Liver (tissue), 9 donors: Measurements from ENCODE around the gene IL36A. TPM values are rescaled to one million over a fixed set of nuclear protein-coding genes. Genes with fewer than 3 reads are reported as not detected.

Source experiments
- DNase-seq: peaks from one replicate; pipeline ENCODE4 v3.0.0-alpha.2; 2017; ENCODE audit warnings: low spot score
- H3K27ac ChIP-seq, 2 donors: one replicate each; pipeline ENCODE4 v1.7.0; 2013; ENCODE audit warnings: inconsistent platforms in 2 of 2, low read length in 2 of 2, control low read depth in 1 of 2, low read depth in 1 of 2, mild to moderate bottlenecking in 1 of 2
- H3K27me3 ChIP-seq, 4 donors: one replicate each; pipeline versions ENCODE4 v1.6.1 to v1.7.0; 2013; ENCODE audit warnings: low read length in 3 of 4, inconsistent platforms in 1 of 4, mild to moderate bottlenecking in 1 of 4, moderate library complexity in 1 of 4; ENCODE audit not compliant: control insufficient read depth in 4 of 4, insufficient read depth in 4 of 4
- H3K36me3 ChIP-seq, 4 donors: one replicate each; pipeline versions ENCODE4 v1.6.1 to v1.7.0; 2013; ENCODE audit warnings: low read length in 3 of 4, mild to moderate bottlenecking in 3 of 4, low read depth in 1 of 4, moderate library complexity in 1 of 4; ENCODE audit not compliant: control insufficient read depth in 4 of 4, insufficient read depth in 3 of 4
- H3K4me1 ChIP-seq, 4 donors: one replicate each; pipeline versions ENCODE4 v1.6.1 to v1.7.0; 2013; ENCODE audit warnings: low read length in 3 of 4, mild to moderate bottlenecking in 3 of 4, moderate library complexity in 1 of 4; ENCODE audit not compliant: control insufficient read depth in 4 of 4, insufficient read depth in 4 of 4
- H3K4me3 ChIP-seq, 3 donors: one replicate each; pipeline versions ENCODE4 v1.6.1 to v1.7.0; 2013; ENCODE audit warnings: low read length in 3 of 3, control low read depth in 1 of 3, low read depth in 1 of 3, mild to moderate bottlenecking in 1 of 3
- H3K9ac ChIP-seq, 2 donors: one replicate each; pipeline ENCODE4 v1.7.0; 2013; ENCODE audit warnings: low read length in 2 of 2, mild to moderate bottlenecking in 2 of 2, moderate library complexity in 2 of 2, control low read depth in 1 of 2, low read depth in 1 of 2
- H3K9me3 ChIP-seq, 4 donors: one replicate each; pipeline versions ENCODE4 v1.6.1 to v1.7.0; 2013; ENCODE audit warnings: low read length in 3 of 4; ENCODE audit not compliant: control insufficient read depth in 4 of 4
- ATF3 ChIP-seq: IDR thresholded peaks from 2 replicates; pipeline ENCODE4 v1.6.1; 2016; ENCODE audit warnings: antibody characterized with exemption
- FOXA1 ChIP-seq: IDR thresholded peaks from 2 replicates; pipeline ENCODE4 v1.6.1; 2016; ENCODE audit warnings: antibody characterized with exemption
- FOXA2 ChIP-seq: IDR thresholded peaks from 2 replicates; pipeline ENCODE4 v1.6.1; 2016; ENCODE audit warnings: antibody characterized with exemption
- GABPA ChIP-seq, 2 donors: IDR thresholded peaks in 1 of 2; conservative IDR thresholded peaks in 1 of 2; 2 replicates each; pipeline ENCODE4 v1.6.1; 2016; ENCODE audit warnings: antibody characterized with exemption in 2 of 2, mild to moderate bottlenecking in 1 of 2, moderate library complexity in 1 of 2
- HNF4A ChIP-seq, 2 donors: conservative IDR thresholded peaks; 2 replicates each; pipeline ENCODE4 v1.6.1; 2016; ENCODE audit warnings: antibody characterized with exemption in 2 of 2, mild to moderate bottlenecking in 2 of 2
- HNF4G ChIP-seq: IDR thresholded peaks from 2 replicates; pipeline ENCODE4 v1.6.1; 2016; ENCODE audit warnings: antibody characterized with exemption
- NR2F2 ChIP-seq: IDR thresholded peaks from 2 replicates; pipeline ENCODE4 v1.6.1; 2016; ENCODE audit warnings: antibody characterized with exemption
- RAD21 ChIP-seq, 2 donors: IDR thresholded peaks; 2 replicates each; pipeline ENCODE4 v1.6.1; 2016; ENCODE audit warnings: antibody characterized with exemption in 2 of 2, mild to moderate bottlenecking in 2 of 2
- RXRA ChIP-seq, 2 donors: IDR thresholded peaks; 2 replicates each; pipeline ENCODE4 v1.6.1; 2017 to 2018; ENCODE audit warnings: antibody characterized with exemption in 2 of 2, mild to moderate bottlenecking in 1 of 2
- YY1 ChIP-seq: IDR thresholded peaks from 2 replicates; pipeline ENCODE4 v1.6.1; 2016; ENCODE audit warnings: antibody characterized with exemption, mild to moderate bottlenecking
- WGBS: extraction: QIAGEN DNeasy Blood & Tissue Kit; methylation state at CpG from one replicate; pipeline ENCODE4 v1.1.7; 2013; 5-methylcytosine and 5-hydroxymethylcytosine counted together
- polyA plus RNA-seq, 2 donors: library from polyadenylated mRNA; stranded (reverse) in 1 of 2; unstranded in 1 of 2; fragments of 200-250 nt in 1 of 2; fragments of >200 nt in 1 of 2; fragmentation: Nextera tagmentation in 1 of 2; extraction: Ambion mirVana in 1 of 2; gene quantifications; one replicate each; pipeline versions ENCODE4 v1.2.1 to v1.2.3, GENCODE V29; 2013 to 2015
- total RNA-seq, 2 donors: library from RNA; depleted of rRNA; stranded (reverse); fragments of >200 nt; gene quantifications; one replicate each; pipeline ENCODE4 v1.2.3, GENCODE V29; 2014
- TF ChIP-seq, protein P1 (sequence below): IDR thresholded peaks from 2 replicates; pipeline ENCODE4 v1.6.1; 2016; ENCODE audit warnings: antibody characterized with exemption, mild to moderate bottlenecking
- TF ChIP-seq, protein P2 (sequence below): fragments of 150-350 bp; IDR thresholded peaks from 2 replicates; pipeline ENCODE4 v1.5.1; 2017; ENCODE audit warnings: improper control_type of control experiment, low read depth, low read length; ENCODE audit not compliant: missing input control
- TF ChIP-seq, protein P3 (sequence below): IDR thresholded peaks from 2 replicates; pipeline ENCODE4 v1.6.1; 2016; ENCODE audit warnings: antibody characterized with exemption
- donor health status: healthy.
- donor health status: healthy.
- donor health status: healthy.
- donor health status: healthy.
- donor health status: healthy.

The IL36A gene
- total and polyA plus RNA-seq, 4 donors: not detected

- DNase-seq: no peak
- Histone ChIP-seq H3K27ac (no peak overlapping the region), H3K4me3 (no peak overlapping the region), H3K9ac (no peak overlapping the region), H3K9me3 (no peaks in the 10 kb centered on the region), H3K36me3 (no peaks in the 10 kb centered on the region), H3K4me1 (no peaks in the 10 kb centered on the region), H3K27me3 (no peaks in the 10 kb centered on the region)
- 85% methylated on average over 1 of the region's 1 CpG for WGBS
- TF ChIP-seq HNF4G: no peak
- no peak for TF ChIP-seq RAD21 (IDR thresholded peaks at IDR 0.05)
- no peak for TF ChIP-seq NR2F2
- no peak for TF ChIP-seq GABPA (IDR thresholded peaks at IDR 0.05 in 1 of 2, conservative IDR thresholded peaks at IDR 0.05 in 1 of 2)
- no peak for TF ChIP-seq ATF3
- TF ChIP-seq, protein P1, sequence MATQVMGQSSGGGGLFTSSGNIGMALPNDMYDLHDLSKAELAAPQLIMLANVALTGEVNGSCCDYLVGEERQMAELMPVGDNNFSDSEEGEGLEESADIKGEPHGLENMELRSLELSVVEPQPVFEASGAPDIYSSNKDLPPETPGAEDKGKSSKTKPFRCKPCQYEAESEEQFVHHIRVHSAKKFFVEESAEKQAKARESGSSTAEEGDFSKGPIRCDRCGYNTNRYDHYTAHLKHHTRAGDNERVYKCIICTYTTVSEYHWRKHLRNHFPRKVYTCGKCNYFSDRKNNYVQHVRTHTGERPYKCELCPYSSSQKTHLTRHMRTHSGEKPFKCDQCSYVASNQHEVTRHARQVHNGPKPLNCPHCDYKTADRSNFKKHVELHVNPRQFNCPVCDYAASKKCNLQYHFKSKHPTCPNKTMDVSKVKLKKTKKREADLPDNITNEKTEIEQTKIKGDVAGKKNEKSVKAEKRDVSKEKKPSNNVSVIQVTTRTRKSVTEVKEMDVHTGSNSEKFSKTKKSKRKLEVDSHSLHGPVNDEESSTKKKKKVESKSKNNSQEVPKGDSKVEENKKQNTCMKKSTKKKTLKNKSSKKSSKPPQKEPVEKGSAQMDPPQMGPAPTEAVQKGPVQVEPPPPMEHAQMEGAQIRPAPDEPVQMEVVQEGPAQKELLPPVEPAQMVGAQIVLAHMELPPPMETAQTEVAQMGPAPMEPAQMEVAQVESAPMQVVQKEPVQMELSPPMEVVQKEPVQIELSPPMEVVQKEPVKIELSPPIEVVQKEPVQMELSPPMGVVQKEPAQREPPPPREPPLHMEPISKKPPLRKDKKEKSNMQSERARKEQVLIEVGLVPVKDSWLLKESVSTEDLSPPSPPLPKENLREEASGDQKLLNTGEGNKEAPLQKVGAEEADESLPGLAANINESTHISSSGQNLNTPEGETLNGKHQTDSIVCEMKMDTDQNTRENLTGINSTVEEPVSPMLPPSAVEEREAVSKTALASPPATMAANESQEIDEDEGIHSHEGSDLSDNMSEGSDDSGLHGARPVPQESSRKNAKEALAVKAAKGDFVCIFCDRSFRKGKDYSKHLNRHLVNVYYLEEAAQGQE: no peak
- TF ChIP-seq YY1: no peak
- TF ChIP-seq, protein P2, sequence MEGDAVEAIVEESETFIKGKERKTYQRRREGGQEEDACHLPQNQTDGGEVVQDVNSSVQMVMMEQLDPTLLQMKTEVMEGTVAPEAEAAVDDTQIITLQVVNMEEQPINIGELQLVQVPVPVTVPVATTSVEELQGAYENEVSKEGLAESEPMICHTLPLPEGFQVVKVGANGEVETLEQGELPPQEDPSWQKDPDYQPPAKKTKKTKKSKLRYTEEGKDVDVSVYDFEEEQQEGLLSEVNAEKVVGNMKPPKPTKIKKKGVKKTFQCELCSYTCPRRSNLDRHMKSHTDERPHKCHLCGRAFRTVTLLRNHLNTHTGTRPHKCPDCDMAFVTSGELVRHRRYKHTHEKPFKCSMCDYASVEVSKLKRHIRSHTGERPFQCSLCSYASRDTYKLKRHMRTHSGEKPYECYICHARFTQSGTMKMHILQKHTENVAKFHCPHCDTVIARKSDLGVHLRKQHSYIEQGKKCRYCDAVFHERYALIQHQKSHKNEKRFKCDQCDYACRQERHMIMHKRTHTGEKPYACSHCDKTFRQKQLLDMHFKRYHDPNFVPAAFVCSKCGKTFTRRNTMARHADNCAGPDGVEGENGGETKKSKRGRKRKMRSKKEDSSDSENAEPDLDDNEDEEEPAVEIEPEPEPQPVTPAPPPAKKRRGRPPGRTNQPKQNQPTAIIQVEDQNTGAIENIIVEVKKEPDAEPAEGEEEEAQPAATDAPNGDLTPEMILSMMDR: no peak
- TF ChIP-seq FOXA1: no peak
- no peak for TF ChIP-seq RXRA (IDR thresholded peaks at IDR 0.05)
Observed at GRCh38 chr2:113007250-113007649, 2.0 kb downstream of the IL36A start.

- Histone ChIP-seq H3K9ac (no peak overlapping the region), H3K36me3 (no peaks in the 10 kb centered on the region), H3K4me3 (no peak overlapping the region), H3K27ac (no peak overlapping the region), H3K4me1 (no peaks in the 10 kb centered on the region), H3K9me3 (no peaks in the 10 kb centered on the region), H3K27me3 (no peaks in the 10 kb centered on the region)
- TF ChIP-seq FOXA2 (no peak), YY1 (no peak), RXRA (IDR thresholded peaks at IDR 0.05) (no peak), HNF4A (conservative IDR thresholded peaks at IDR 0.05) (no peak)
- TF ChIP-seq, protein P3, sequence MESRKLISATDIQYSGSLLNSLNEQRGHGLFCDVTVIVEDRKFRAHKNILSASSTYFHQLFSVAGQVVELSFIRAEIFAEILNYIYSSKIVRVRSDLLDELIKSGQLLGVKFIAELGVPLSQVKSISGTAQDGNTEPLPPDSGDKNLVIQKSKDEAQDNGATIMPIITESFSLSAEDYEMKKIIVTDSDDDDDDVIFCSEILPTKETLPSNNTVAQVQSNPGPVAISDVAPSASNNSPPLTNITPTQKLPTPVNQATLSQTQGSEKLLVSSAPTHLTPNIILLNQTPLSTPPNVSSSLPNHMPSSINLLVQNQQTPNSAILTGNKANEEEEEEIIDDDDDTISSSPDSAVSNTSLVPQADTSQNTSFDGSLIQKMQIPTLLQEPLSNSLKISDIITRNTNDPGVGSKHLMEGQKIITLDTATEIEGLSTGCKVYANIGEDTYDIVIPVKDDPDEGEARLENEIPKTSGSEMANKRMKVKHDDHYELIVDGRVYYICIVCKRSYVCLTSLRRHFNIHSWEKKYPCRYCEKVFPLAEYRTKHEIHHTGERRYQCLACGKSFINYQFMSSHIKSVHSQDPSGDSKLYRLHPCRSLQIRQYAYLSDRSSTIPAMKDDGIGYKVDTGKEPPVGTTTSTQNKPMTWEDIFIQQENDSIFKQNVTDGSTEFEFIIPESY: no peak
- WGBS: 79% methylated on average over 1 of the region's 1 CpG
- no peak for DNase-seq
Observed at GRCh38 chr2:113009622-113010021, 4.4 kb downstream of the IL36A start.
